Stromal cell of bone marrow (primary cell): Measurements from ENCODE around the gene TTC13.
"Not testable (repeated sequence)": the region's sequence is repeated elsewhere in the genome, so short reads cannot be mapped to it uniquely, and the experiment has no call there.

Experiments used
- DNase-seq: peaks from one replicate; pipeline ENCODE4 v3.0.0-alpha.2; 2012; ENCODE audit warnings: low read depth

The TTC13 gene

DNA sequence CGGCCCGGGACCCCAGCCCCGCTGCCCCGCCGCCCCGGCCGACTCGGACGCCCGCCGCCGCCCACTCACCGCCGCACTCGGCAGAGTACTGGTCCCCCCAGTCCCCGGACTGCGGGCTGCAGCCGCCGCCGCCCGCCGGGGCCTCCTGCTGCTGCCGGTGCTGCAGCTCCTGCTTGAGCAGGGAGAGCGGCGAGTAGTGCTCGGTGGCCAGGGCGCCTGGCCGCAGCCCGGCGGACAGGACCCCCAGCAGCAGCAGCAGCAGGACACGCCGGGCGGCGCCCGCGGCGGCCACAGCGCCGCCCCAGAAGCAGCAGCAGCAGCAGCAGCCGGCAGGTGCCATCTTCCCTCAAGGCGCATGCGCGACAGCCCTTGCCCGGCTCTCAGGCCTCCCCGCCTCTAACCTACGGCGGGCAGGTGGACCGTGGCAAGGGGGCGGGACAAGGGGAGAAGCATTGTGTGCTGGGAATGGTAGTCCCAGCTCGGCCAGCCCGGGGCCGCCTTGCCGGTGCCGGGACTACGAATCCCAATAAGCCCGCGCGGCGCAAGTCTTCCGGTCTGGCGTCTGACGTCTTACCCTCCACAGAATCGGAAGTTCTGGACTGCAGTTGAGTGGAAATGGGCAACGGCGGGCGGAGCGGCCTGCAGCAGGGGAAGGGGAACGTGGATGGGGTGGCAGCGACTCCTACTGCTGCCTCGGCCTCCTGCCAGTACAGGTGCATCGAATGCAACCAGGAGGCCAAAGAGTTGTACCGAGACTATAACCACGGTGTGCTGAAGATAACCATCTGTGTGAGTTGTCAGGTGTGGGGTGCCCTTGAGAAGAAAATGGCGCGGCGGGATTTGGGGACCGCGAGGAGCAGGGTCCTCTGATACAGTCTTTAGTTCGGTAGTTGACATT lies at the start of gene TTC13, which contains the start of gene ARV1:
TTC13 (minus strand) TSS at position 371 of the 898 bp plus-strand sequence; CDS start at position 340, 31 bp downstream.
ARV1 (plus strand) TSS at position 604 of the 898 bp plus-strand sequence; CDS start at position 616, 12 bp downstream.
- peak; percentile 97 for DNase-seq

DNA sequence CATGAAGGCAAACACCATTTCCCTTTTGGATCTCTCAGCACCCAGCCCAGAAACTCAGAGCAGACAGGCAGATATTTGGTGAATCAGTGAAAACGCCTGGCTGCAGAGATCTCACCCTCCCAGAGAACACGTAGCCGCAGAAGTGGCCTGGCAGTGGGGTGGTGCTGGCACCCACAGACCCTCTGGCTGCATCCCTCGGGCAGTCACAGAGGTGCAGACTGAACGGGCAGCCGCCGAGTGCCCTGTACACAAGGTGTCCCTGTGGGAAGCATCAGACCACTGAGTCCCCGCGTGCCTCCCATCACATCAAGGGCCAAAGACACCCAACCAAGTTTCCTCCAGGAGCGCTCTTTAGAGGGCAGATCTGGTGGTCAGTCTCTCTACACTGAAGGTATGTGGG lies 49.3 kb upstream of the TTC13 start:
- DNase-seq: no peak

DNA sequence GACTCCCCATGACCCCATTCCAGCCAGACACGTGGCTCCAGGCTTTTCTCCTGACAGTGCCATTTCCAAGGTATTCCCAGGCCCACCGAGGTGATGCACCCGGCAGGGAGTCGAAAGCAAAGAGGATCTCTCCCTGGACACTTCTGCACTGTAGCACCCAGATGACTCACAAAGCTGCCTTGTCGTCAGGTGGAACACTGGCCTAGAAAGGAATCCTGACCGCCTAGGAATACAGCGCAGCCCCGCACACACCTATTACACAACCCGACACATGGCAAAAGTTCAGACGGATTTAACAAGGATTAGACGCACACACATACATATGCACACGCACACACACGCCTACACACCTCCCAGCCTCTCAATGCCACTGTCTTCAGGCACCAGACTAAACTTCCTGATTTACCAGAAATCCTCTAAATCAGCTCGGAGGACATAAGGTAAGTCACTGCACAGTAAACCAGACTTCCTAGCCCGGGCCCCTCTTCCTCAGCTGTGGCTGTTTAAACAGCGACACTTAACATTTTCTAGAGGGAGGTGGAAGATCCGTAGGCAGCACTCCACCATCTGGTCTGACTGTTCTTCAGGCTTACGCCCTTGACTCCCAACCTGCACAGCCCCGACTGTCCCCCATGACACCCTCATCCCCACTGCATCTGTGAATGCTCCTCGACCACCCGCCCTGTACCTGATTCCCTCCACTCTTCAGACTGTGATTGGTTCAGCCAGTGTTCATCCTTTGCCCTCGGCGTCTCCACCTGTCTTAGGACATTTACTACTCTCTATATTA lies 48.7 kb upstream of the TTC13 start:
- DNase-seq: no peak

GRCh38 chr1:231026576-231026975 lies 47.9 kb upstream of the TTC13 start:
- DNase-seq: no peak

DNA sequence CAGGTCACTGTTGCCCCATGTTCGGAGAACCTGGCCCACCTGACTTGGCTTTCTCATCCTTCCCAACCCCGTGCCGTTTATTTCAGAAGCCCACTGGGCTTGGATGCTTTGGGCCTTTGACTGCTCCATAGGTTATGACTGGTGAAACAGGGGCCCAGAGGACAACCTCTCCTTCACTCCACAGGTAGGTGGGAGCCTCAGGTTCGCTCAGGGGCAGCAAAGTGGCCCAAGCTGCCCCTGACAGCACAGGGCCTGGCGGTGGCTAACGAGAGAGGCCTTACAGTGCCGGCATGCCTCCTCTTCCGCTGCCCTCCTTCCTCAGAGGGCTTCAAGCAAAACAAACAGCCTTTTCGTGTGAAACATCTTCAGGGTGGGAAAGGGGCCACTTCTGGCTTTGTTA lies 44.5 kb upstream of the TTC13 start:
- DNase-seq: no peak

GRCh38 chr1:231022543-231022942 lies 43.9 kb upstream of the TTC13 start:
- DNase-seq: not testable (repeated sequence)

GRCh38 chr1:231021540-231022031 lies 42.9 kb upstream of the TTC13 start:
- no peak for DNase-seq

GRCh38 chr1:231020816-231021215 lies 42.2 kb upstream of the TTC13 start:
- DNase-seq: no peak

- DNase-seq: no peak
Observed at GRCh38 chr1:231020139-231020601, 41.5 kb upstream of the TTC13 start.

DNA sequence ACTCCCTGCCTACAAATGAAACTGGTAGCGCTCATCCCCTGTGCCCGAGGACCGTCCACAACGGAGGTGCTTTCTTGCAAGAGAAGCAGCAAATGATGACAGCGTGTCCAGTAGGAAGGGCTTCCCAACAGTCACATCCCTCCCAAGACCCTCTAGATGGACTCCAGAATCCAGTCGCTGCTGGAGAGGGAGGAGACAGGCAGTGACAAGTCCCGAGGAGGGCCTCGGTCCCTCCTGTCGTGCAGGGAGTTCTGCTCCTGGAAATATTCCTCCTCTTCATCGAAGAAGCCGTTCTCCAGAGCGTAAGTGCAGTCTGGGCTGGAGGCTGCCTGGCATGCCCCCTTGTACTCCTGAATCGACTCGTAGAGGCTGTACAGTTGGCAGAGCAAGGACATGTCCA lies 41.0 kb upstream of the TTC13 start:
- DNase-seq: no peak

- DNase-seq: no peak
Observed at GRCh38 chr1:231016966-231017365, 38.3 kb upstream of the TTC13 start.

DNA sequence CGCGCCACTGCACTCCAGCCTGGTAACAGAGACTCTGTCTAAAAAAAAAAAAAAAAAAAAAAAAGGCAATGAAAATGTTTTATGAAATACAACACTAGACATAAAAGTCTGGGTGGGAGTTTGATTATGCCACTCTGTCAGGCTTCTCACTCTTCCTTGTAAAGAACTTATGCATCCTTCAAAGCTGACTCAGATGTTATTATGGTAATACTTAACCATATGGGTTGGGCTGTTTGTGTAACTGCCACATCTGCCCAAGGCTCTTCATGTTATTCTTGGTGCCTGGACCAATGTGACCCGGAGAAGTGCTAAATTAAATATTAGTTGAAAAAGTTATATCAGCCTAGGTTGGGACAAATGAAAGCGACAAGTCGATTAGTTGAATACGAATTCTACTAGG lies 37.6 kb upstream of the TTC13 start:
- DNase-seq: no peak

- no peak for DNase-seq
Observed at GRCh38 chr1:231013391-231014015, 34.8 kb upstream of the TTC13 start.

GRCh38 chr1:231011963-231012362 lies 33.3 kb upstream of the TTC13 start:
- no peak for DNase-seq

GRCh38 chr1:231011360-231011759 lies 32.7 kb upstream of the TTC13 start:
- no peak for DNase-seq

GRCh38 chr1:231007535-231007934 lies 28.9 kb upstream of the TTC13 start:
- not testable (repeated sequence) for DNase-seq

- DNase-seq: no peak
Observed at GRCh38 chr1:231001892-231002291, 23.2 kb upstream of the TTC13 start.

- no peak for DNase-seq
Observed at GRCh38 chr1:231000639-231001038, 22.0 kb upstream of the TTC13 start.

- DNase-seq: no peak
Observed at GRCh38 chr1:231000201-231000600, 21.5 kb upstream of the TTC13 start.

DNA sequence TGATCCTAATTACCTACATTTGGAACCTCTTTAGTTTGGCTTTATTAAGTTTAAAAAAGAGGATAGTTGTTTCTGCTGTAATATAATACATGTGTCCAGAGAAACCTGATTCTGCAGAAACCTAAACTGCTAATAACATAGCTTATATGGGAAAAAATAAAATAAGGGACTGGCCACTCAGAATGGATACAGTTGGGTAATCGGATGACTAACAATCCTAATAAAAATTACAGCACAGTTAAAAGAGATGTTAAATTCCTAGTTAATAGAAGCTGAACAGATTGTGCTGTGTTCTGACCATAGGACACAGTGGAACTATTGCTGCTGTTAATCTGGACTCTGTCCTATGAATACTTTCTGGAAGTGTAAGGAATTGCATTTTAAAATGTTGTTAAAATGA lies 16.2 kb upstream of the TTC13 start:
- DNase-seq: no peak

GRCh38 chr1:230992100-230992774 lies 13.6 kb upstream of the TTC13 start:
- no peak for DNase-seq

GRCh38 chr1:230987448-230987847 lies 8.8 kb upstream of the TTC13 start:
- no peak for DNase-seq
